Measurements from ENCODE around the gene SYCE3.

SYCE3 gene

GRCh38 chr22:50522806-50523438, 39.8 kb downstream of the SYCE3 start:
- Histone ChIP-seq H4K20me1 (ENCODE audit: insufficient read depth, low read length, poor library complexity, severe bottlenecking) (peaks cover 9% of the 10 kb centered on the region), H3K79me2 (ENCODE audit: insufficient read depth, low read length) (peaks cover 16% of the 10 kb centered on the region; the same call in 1 of the 2 replicates), H2AFZ (ENCODE audit: low read length) (no peak overlapping the region), H3K9me3 (ENCODE audit: insufficient read depth, low read depth, low read length) (no peaks in the 10 kb centered on the region), H3K4me3 (ENCODE audit: low read length, poor library complexity, severe bottlenecking) (no peak overlapping the region), H3K4me2 (ENCODE audit: low read depth, low read length, poor library complexity, severe bottlenecking) (no peak overlapping the region), H3K27me3 (ENCODE audit: insufficient read depth, low read length, poor library complexity, severe bottlenecking) (no peaks in the 10 kb centered on the region), H3K9me2 (replicated peaks; ENCODE audit: low read depth, low read length) (no peaks in the 10 kb centered on the region), H3K9ac (ENCODE audit: low read depth, low read length, poor library complexity, severe bottlenecking) (no peak overlapping the region), H3K36me3 (ENCODE audit: insufficient read depth, low read length) (peaks cover 53% of the 10 kb centered on the region; the same call in 1 of the 2 replicates), H3K4me1 (ENCODE audit: insufficient read depth, low read length, poor library complexity, severe bottlenecking) (peaks cover 16% of the 10 kb centered on the region), H3F3A (ENCODE audit: low read depth) (peaks cover 4% of the 10 kb centered on the region; the same call in 1 of the 2 replicates)
- TF ChIP-seq EZH2phosphoT487 (IDR thresholded peaks at IDR 0.05; ENCODE audit: borderline replicate concordance) (no peak), CTCF (conservative IDR thresholded peaks at IDR 0.05; ENCODE audit: low read length) (no peak)

- Histone ChIP-seq H3F3A (ENCODE audit: low read depth) (peaks cover 4% of the 10 kb centered on the region; the same call in 1 of the 2 replicates), H4K20me1 (ENCODE audit: insufficient read depth, low read length, poor library complexity, severe bottlenecking) (peaks cover 6% of the 10 kb centered on the region), H3K79me2 (ENCODE audit: insufficient read depth, low read length) (peaks cover 17% of the 10 kb centered on the region; the same call in 1 of the 2 replicates), H3K4me3 (ENCODE audit: low read length, poor library complexity, severe bottlenecking) (no peak overlapping the region), H3K9me3 (ENCODE audit: insufficient read depth, low read depth, low read length) (no peaks in the 10 kb centered on the region), H3K9ac (ENCODE audit: low read depth, low read length, poor library complexity, severe bottlenecking) (no peak overlapping the region), H3K4me2 (ENCODE audit: low read depth, low read length, poor library complexity, severe bottlenecking) (no peak overlapping the region), H2AFZ (ENCODE audit: low read length) (no peak overlapping the region), H3K27me3 (ENCODE audit: insufficient read depth, low read length, poor library complexity, severe bottlenecking) (no peaks in the 10 kb centered on the region), H3K36me3 (ENCODE audit: insufficient read depth, low read length) (peaks cover 59% of the 10 kb centered on the region; the same call in 1 of the 2 replicates), H3K9me2 (replicated peaks; ENCODE audit: low read depth, low read length) (no peaks in the 10 kb centered on the region), H3K4me1 (ENCODE audit: insufficient read depth, low read length, poor library complexity, severe bottlenecking) (peaks cover 12% of the 10 kb centered on the region)
- TF ChIP-seq CTCF (conservative IDR thresholded peaks at IDR 0.05; ENCODE audit: low read length) (no peak), EZH2phosphoT487 (IDR thresholded peaks at IDR 0.05; ENCODE audit: borderline replicate concordance) (no peak)
These were observed 40.4 kb downstream of the SYCE3 start for GRCh38 chr22:50522208-50522805.

DNA sequence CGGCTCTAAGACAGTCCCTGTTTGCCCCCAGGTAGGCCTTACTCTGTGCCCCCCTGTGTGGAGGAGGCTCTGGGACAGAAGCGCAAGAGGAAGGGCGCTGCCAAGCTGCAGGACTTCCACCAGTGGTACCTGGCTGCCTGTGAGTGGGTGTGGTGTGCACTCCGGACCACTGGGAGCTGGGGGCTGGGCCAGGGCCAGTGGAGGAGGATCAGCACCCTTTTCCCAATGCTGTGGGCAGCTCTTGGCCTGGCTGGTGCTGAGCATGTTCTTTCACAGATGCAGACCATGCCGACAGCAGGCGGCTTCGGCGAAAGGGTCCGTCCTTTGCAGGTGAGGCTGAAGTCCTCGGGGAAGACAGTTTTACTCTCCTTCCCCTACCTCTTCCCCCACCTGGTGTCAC, 41.0 kb downstream of the SYCE3 start:
- peaks cover 6% of the 10 kb centered on the region for H3K4me1 ChIP-seq (ENCODE audit: insufficient read depth, low read length, poor library complexity, severe bottlenecking)
- no peaks in the 10 kb centered on the region for H3K27me3 ChIP-seq (ENCODE audit: insufficient read depth, low read length, poor library complexity, severe bottlenecking)
- no peak for TF ChIP-seq CTCF (conservative IDR thresholded peaks at IDR 0.05; ENCODE audit: low read length)
- no peak for TF ChIP-seq EZH2phosphoT487 (IDR thresholded peaks at IDR 0.05; ENCODE audit: borderline replicate concordance)
- no peaks in the 10 kb centered on the region for H3K9me2 ChIP-seq (replicated peaks; ENCODE audit: low read depth, low read length)
- H3K9ac ChIP-seq (ENCODE audit: low read depth, low read length, poor library complexity, severe bottlenecking): no peak overlapping the region
- H2AFZ ChIP-seq (ENCODE audit: low read length): no peak overlapping the region
- H3K4me2 ChIP-seq (ENCODE audit: low read depth, low read length, poor library complexity, severe bottlenecking): no peak overlapping the region
- no peak overlapping the region for H3K4me3 ChIP-seq (ENCODE audit: low read length, poor library complexity, severe bottlenecking)
- peaks cover 4% of the 10 kb centered on the region; the same call in 1 of the 2 replicates for H3F3A ChIP-seq (ENCODE audit: low read depth)
- H3K9me3 ChIP-seq (ENCODE audit: insufficient read depth, low read depth, low read length): no peaks in the 10 kb centered on the region
- H4K20me1 ChIP-seq (ENCODE audit: insufficient read depth, low read length, poor library complexity, severe bottlenecking): peaks cover 3% of the 10 kb centered on the region
- peaks cover 61% of the 10 kb centered on the region; the same call in 1 of the 2 replicates for H3K36me3 ChIP-seq (ENCODE audit: insufficient read depth, low read length)
- peaks cover 23% of the 10 kb centered on the region; the same call in 1 of the 2 replicates for H3K79me2 ChIP-seq (ENCODE audit: insufficient read depth, low read length)

Measured in Loucy (cell line).